Coronary artery (tissue), 2 donors: ENCODE data around the gene ILK.

Source experiments
- DNase-seq: peaks from one replicate; pipeline ENCODE4 v3.0.0-alpha.2; 2017; ENCODE audit warnings: low spot score
- H3K27ac ChIP-seq, 2 donors: fragments of 200-600 bp; sonication (generic); one replicate each; pipeline ENCODE4 v1.5.1; 2016 to 2019
- H3K4me3 ChIP-seq: fragments of 200-600 bp; sonication (generic); 2 replicates; pipeline ENCODE4 v1.5.1; 2016; ENCODE audit warnings: mild to moderate bottlenecking, moderate library complexity
- CTCF ChIP-seq: fragments of 200-600 bp; sonication (generic); IDR thresholded peaks from one replicate; pipeline ENCODE4 v1.5.1; 2019; ENCODE audit warnings: antibody characterized with exemption

Gene ILK

GRCh38 chr11:6657346-6657745, 53.8 kb downstream of the ILK start:
- DNase-seq: no peak
- H3K27ac ChIP-seq: peak overlapping the region in 1 of 2 donors; percentile 67
- TF ChIP-seq CTCF: no peak
- H3K4me3 ChIP-seq: no peak overlapping the region

GRCh38 chr11:6658647-6659046, 55.1 kb downstream of the ILK start:
- DNase-seq: no peak

More at GRCh38 chr11:6658647-6659046, 55.1 kb downstream of the ILK start:
- TF ChIP-seq CTCF: no peak
- H3K27ac ChIP-seq: no peak overlapping the region
- H3K4me3 ChIP-seq: no peak overlapping the region
